GM12878 (cell line): Measurements from ENCODE around the gene FCHSD2. TPM values are rescaled to one million over a fixed set of nuclear protein-coding genes. Genes with fewer than 3 reads are reported as not detected.

Source experiments
- BCL3 ChIP-seq: IDR thresholded peaks from 2 replicates; pipeline ENCODE4 v1.6.1; 2011; ENCODE audit warnings: borderline replicate concordance, low read depth, mild to moderate bottlenecking, moderate library complexity, low read length; ENCODE audit not compliant: insufficient read depth, poor library complexity, severe bottlenecking
- BHLHE40 ChIP-seq, 2 experiments: fragments of 450-650 bp in 1 of 2; IDR thresholded peaks; 2 replicates each; pipeline ENCODE4 v1.6.1; 2011 to 2017; ENCODE audit warnings: low read depth in 2 of 2, borderline replicate concordance in 1 of 2, improper control_type of control experiment in 1 of 2, low read length in 1 of 2, mild to moderate bottlenecking in 1 of 2
- CHD1 ChIP-seq: IDR thresholded peaks from 2 replicates; pipeline ENCODE4 v1.6.1; 2012; ENCODE audit warnings: low read depth, low read length, improper control_type of control experiment
- DPF2 ChIP-seq: fragments of 450-650 bp; IDR thresholded peaks from 2 replicates; pipeline ENCODE4 v1.6.1; 2017; ENCODE audit warnings: mild to moderate bottlenecking
- FOXM1 ChIP-seq: IDR thresholded peaks from 2 replicates; pipeline ENCODE4 v1.6.1; 2012; ENCODE audit warnings: low read depth, mild to moderate bottlenecking, inconsistent platforms, low read length, moderate library complexity
- GABPA ChIP-seq: IDR thresholded peaks from 2 replicates; pipeline ENCODE4 v1.6.1; 2014; ENCODE audit warnings: antibody characterized with exemption, low read depth, mild to moderate bottlenecking, inconsistent platforms
- JUNB ChIP-seq: IDR thresholded peaks from 2 replicates; pipeline ENCODE4 v1.6.1; 2016; ENCODE audit warnings: antibody characterized with exemption, mild to moderate bottlenecking
- KAT2A ChIP-seq: conservative IDR thresholded peaks from 2 replicates; pipeline ENCODE4 v1.6.1; 2011; ENCODE audit warnings: low read depth, low read length; ENCODE audit not compliant: control insufficient read depth
- MLLT1 ChIP-seq: fragments of 450-650 bp; IDR thresholded peaks from 2 replicates; pipeline ENCODE4 v1.6.1; 2016; ENCODE audit warnings: mild to moderate bottlenecking
- RB1 ChIP-seq: fragments of 450-650 bp; formaldehyde crosslinking; IDR thresholded peaks from 2 replicates; pipeline ENCODE4 v1.6.1; 2017; ENCODE audit warnings: mild to moderate bottlenecking, borderline replicate concordance
- RELA ChIP-seq: fragments of 450-650 bp; IDR thresholded peaks from 2 replicates; pipeline ENCODE4 v1.8.0; 2014; ENCODE audit warnings: borderline replicate concordance; ENCODE audit not compliant: partially characterized antibody
- REST ChIP-seq: IDR thresholded peaks from 2 replicates; pipeline ENCODE4 v1.6.1; 2012; ENCODE audit warnings: mild to moderate bottlenecking, low read depth, low read length
- SMAD1 ChIP-seq: fragments of 450-650 bp; IDR thresholded peaks from 2 replicates; pipeline ENCODE4 v1.6.1; 2018; ENCODE audit warnings: mild to moderate bottlenecking, low read depth; ENCODE audit not compliant: partially characterized antibody
- SMARCA5 ChIP-seq: fragments of 450-650 bp; IDR thresholded peaks from 2 replicates; pipeline ENCODE4 v1.6.1; 2017; ENCODE audit warnings: mild to moderate bottlenecking
- SRF ChIP-seq, 2 experiments: IDR thresholded peaks; 2 replicates each; pipeline ENCODE4 v1.6.1; 2011; ENCODE audit warnings: low read depth in 2 of 2, low read length in 2 of 2, mild to moderate bottlenecking in 1 of 2, moderate library complexity in 1 of 2
- TCF12 ChIP-seq: IDR thresholded peaks from 2 replicates; pipeline ENCODE4 v1.6.1; 2011; ENCODE audit warnings: low read depth, mild to moderate bottlenecking, low read length
- TCF7 ChIP-seq: IDR thresholded peaks from 2 replicates; pipeline ENCODE4 v1.6.1; 2014; ENCODE audit warnings: antibody characterized with exemption, borderline replicate concordance
- YBX1 ChIP-seq: fragments of 450-650 bp; IDR thresholded peaks from 2 replicates; pipeline ENCODE4 v1.6.1; 2016; ENCODE audit warnings: antibody characterized with exemption
- ZNF274 ChIP-seq: IDR thresholded peaks from one replicate; pipeline ENCODE4 v1.8.0; 2011; ENCODE audit not compliant: insufficient read length, insufficient read depth
- polyA plus RNA-seq, 11 experiments: library from polyadenylated mRNA; depleted of rRNA in 4 of 11; unstranded in 6 of 11; stranded (reverse) in 5 of 11; fragments of >200 nt; fragmentation: Nextera tagmentation in 4 of 11; fragmentation: Illumina TruSeq in 1 of 11; extraction: Ambion mirVana in 4 of 11; extraction: Trizol in 1 of 11; gene quantifications; 1 replicate in 1 of 11; 2 replicates in 10 of 11; pipeline versions ENCODE4 v1.2.1 to v1.2.3, GENCODE V29; 2011 to 2016; ENCODE audit warnings: inconsistent platforms in 2 of 11, missing spikeins in 2 of 11, low read depth in 1 of 11
- total RNA-seq, 4 experiments: library from RNA; depleted of rRNA in 3 of 4; stranded (reverse); fragments of >200 nt in 3 of 4; fragmentation: Illumina TruSeq in 1 of 4; extraction: Trizol in 1 of 4; gene quantifications; 2 replicates each; pipeline versions ENCODE4 v1.2.1 to v1.2.3, GENCODE V29; 2013 to 2021

FCHSD2 gene
- total and polyA plus RNA-seq, 10 of the 15 experiments (the other 5 are each of a cell fraction or from before 2014, with no cell fraction given): 13.2 to 89.8 (median 47.8) TPM

GRCh38 chr11:72793425-72794367, 348.4 kb downstream of the FCHSD2 start, which contains the start of gene STARD10 (continued):
- TF ChIP-seq TCF7: no peak
- peak; percentile 93 for TF ChIP-seq SMARCA5
- no peak for TF ChIP-seq REST
- TF ChIP-seq SRF (IDR thresholded peaks at IDR 0.05; ENCODE audit: low read depth in 2 of 2, low read length in 2 of 2): 0 out of 4 replicates have a peak, but pooled peaks of 1 of the 2 experiments have one; percentile 34
- TF ChIP-seq BHLHE40 (IDR thresholded peaks at IDR 0.05; ENCODE audit: borderline replicate concordance in 1 of 2, low read depth in 2 of 2, low read length in 1 of 2): peak; percentile 87 to 91
- TF ChIP-seq TCF12: peak; percentile 60; the same call in 1 of the 2 replicates
- peak; percentile 28 for TF ChIP-seq SMAD1
- peak; percentile 40; the same call in 1 of the 2 replicates for TF ChIP-seq FOXM1
- no peak for TF ChIP-seq YBX1
- TF ChIP-seq ZNF274: no peak
- TF ChIP-seq RB1: peak; percentile 96; the same call in 1 of the 2 replicates
- no peak for TF ChIP-seq KAT2A
- peak; percentile 94 for TF ChIP-seq RELA
- TF ChIP-seq JUNB: no peak
- TF ChIP-seq DPF2: peak; percentile 62; the same call in 1 of the 2 replicates
- TF ChIP-seq BCL3: no peak
- TF ChIP-seq CHD1: no peak
- peak; percentile 81; the same call in 1 of the 2 replicates for TF ChIP-seq GABPA
- TF ChIP-seq MLLT1: peak; percentile 91
